Colonic mucosa (tissue), 4 donors: ENCODE results near the gene ACIN1. TPM values are rescaled to one million over a fixed set of nuclear protein-coding genes. Genes with fewer than 3 reads are reported as not detected.
"Not testable (repeated sequence)": the region's sequence is repeated elsewhere in the genome, so short reads cannot be mapped to it uniquely, and the experiment has no call there.

Source experiments
- DNase-seq: peaks from one replicate; pipeline ENCODE4 v3.0.0-alpha.2; 2020
- H3K27ac ChIP-seq: fragments of 200-600 bp; one replicate; pipeline ENCODE4 v1.8.0; 2021
- H3K27me3 ChIP-seq: fragments of 200-600 bp; one replicate; pipeline ENCODE4 v1.8.0; 2021
- H3K36me3 ChIP-seq: fragments of 200-600 bp; one replicate; pipeline ENCODE4 v1.8.0; 2021
- H3K4me1 ChIP-seq: fragments of 200-600 bp; one replicate; pipeline ENCODE4 v1.8.0; 2021; ENCODE audit warnings: mild to moderate bottlenecking
- H3K4me3 ChIP-seq: fragments of 200-600 bp; one replicate; pipeline ENCODE4 v1.8.0; 2021
- H3K9ac ChIP-seq, 2 donors: one replicate each; pipeline ENCODE4 v1.7.0; 2013; ENCODE audit warnings: control low read depth in 2 of 2, low read depth in 2 of 2, low read length in 2 of 2
- H3K9me3 ChIP-seq: fragments of 200-600 bp; one replicate; pipeline ENCODE4 v1.8.0; 2021
- intact Hi-C: fragments of 100-400 bp; cut with DNase I; formaldehyde crosslinking; loops from one replicate; pipeline ENCODE4 v1.14.1; 2022
- total RNA-seq, 2 donors: library from RNA; stranded (reverse); fragmentation: NEBNext Ultra II Directional in 1 of 2; extraction: Animal tissue kit (Norgen Biotek cat#: 25700) in 1 of 2; gene quantifications; one replicate each; pipeline ENCODE4 v1.2.1, GENCODE V29; 2021
- TF ChIP-seq, protein P1 (sequence below): fragments of 200-600 bp; IDR thresholded peaks from one replicate; pipeline ENCODE4 v1.8.0; 2022; ENCODE audit warnings: antibody characterized with exemption, mild to moderate bottlenecking
- donor health status: healthy.
- donor health status: DM: no; HTN: no; CAD: no.
- donor health status: DM: no; HTN: no; CAD: no.

Gene ACIN1
- total RNA-seq, 2 donors from 2014 or later = 99.4 to 154 TPM

DNA sequence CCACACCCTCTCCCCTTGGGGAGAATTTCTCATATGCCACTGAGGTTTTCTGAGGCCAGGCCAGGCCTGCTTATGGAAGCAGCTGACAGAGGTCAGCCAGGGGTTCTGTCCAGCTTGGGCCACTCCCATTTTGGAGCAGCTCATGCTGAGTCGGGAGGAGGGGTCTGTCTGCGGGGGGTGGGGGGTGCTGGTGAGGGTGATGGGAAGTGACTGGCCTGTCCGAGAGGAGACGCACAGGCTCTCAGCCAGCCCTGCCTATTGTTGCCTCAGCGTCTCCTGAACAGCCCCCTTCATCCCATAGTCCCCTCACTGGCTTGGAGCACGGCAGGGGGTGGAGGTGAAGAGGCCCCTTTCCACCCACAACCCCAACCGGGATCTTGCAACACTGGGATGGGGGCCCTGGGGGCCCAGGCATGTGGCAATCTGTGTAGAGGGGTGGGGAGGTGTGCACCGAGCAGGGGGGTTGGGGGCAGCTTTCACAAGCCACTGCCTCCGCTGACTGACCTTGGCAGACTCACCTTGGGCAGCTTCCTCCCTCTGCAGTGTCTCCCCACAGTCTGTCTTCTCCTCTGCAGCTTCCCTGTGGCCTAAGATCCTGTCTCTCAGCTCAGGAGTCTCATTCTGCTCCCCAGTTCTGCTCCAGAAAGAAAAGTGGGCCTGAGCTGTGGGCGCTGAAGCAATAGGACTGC is 18.6 kb upstream of the ACIN1 start:
- Histone ChIP-seq H3K27me3 (no peaks in the 10 kb centered on the region), H3K36me3 (no peaks in the 10 kb centered on the region), H3K27ac (no peak overlapping the region), H3K4me3 (no peak overlapping the region), H3K4me1 (no peaks in the 10 kb centered on the region), H3K9me3 (no peaks in the 10 kb centered on the region), H3K9ac (no peak overlapping the region)
- intact Hi-C loops = no loop called here
- TF ChIP-seq, protein P1, sequence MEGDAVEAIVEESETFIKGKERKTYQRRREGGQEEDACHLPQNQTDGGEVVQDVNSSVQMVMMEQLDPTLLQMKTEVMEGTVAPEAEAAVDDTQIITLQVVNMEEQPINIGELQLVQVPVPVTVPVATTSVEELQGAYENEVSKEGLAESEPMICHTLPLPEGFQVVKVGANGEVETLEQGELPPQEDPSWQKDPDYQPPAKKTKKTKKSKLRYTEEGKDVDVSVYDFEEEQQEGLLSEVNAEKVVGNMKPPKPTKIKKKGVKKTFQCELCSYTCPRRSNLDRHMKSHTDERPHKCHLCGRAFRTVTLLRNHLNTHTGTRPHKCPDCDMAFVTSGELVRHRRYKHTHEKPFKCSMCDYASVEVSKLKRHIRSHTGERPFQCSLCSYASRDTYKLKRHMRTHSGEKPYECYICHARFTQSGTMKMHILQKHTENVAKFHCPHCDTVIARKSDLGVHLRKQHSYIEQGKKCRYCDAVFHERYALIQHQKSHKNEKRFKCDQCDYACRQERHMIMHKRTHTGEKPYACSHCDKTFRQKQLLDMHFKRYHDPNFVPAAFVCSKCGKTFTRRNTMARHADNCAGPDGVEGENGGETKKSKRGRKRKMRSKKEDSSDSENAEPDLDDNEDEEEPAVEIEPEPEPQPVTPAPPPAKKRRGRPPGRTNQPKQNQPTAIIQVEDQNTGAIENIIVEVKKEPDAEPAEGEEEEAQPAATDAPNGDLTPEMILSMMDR = no peak
- no peak for DNase-seq

DNA sequence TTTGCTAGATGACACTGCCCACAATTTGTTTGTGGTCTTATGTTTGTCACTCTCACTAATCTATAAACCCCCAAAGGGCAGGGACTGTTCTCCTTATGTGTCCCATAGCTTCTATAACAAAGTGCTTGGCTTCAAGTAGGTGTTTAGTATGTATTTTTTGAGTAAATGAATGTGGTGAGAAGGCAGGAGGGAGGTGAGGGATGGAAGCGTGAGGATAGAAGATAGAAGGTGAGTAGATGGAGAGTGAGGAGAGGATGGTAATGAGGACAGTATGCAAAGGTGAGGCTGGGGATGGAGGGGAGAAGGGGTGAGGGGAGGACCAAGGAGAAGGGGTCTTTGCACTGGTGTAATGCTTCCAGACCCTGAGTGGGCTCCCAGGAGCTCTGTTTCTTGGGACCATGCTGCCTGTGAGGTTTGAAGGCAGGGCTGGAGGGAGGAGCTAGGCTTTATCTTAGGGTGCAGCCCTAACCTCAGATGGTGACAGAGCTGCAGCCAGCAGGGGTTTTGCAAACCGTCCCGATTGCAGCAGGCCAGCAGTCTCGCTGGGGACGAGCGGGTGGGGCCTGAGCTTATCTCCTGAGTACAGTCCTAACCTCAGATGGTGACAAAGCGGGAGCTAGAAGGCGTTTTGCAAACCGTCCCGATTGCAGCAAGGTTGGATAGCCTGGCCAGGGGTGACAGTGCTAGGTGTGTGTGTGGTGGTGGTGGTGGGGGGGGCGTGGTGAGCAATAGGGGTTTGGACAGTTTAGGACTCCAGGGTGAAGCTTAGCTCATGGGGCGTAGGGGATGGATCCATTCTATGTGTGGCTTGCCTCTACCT is 17.6 kb upstream of the ACIN1 start:
- Histone ChIP-seq H3K27me3 (no peaks in the 10 kb centered on the region), H3K27ac (no peak overlapping the region), H3K9me3 (no peaks in the 10 kb centered on the region), H3K36me3 (no peaks in the 10 kb centered on the region), H3K9ac (no peak overlapping the region), H3K4me1 (no peaks in the 10 kb centered on the region), H3K4me3 (no peak overlapping the region)
- no peak for DNase-seq
- TF ChIP-seq, protein P1 = no peak
- intact Hi-C loops = no loop called here

DNA sequence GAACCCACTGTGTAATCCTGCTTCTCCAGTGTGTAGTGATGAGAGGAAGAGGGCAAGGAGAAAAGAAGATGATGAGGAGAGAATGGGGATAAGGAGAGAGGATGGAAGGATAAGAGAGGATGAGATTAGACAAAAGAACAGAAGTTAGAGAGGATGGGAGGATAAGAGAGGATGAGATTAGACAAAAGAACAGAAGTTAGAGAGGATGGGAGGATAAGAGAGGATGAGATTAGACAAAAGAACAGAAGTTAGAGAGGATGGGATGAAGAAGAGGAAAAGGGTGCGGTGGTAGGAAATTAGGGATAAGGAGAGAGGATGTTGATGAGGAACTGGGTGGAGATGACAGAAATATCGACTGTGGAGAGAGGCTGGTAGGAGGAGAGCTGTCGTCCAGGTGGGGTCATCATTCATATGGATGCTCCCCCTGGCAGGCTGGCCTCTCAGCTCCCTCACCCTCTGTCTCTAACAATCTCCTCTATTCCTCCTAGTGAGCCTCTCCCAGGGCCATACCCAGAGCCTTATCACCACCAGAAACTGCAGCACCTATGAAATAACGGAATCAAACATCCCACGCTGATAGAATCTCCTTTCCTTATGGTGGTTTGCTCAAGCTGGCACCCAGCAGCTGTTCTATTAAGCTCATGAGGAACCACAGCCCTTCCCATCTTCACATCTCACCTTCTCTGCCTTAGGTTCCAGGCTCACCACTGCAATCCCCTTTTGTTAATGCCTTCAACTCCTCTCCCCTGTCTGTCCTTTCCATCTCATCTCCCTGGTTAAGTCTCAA is 15.8 kb upstream of the ACIN1 start:
- H3K9ac ChIP-seq = no peak overlapping the region
- TF ChIP-seq, protein P1 = no peak
- no peak overlapping the region for H3K27ac ChIP-seq
- intact Hi-C loops = no loop called here
- no peak for DNase-seq
- H3K36me3 ChIP-seq = no peaks in the 10 kb centered on the region
- no peaks in the 10 kb centered on the region for H3K4me1 ChIP-seq
- no peak overlapping the region for H3K4me3 ChIP-seq
- H3K9me3 ChIP-seq = no peaks in the 10 kb centered on the region
- H3K27me3 ChIP-seq = no peaks in the 10 kb centered on the region

DNA sequence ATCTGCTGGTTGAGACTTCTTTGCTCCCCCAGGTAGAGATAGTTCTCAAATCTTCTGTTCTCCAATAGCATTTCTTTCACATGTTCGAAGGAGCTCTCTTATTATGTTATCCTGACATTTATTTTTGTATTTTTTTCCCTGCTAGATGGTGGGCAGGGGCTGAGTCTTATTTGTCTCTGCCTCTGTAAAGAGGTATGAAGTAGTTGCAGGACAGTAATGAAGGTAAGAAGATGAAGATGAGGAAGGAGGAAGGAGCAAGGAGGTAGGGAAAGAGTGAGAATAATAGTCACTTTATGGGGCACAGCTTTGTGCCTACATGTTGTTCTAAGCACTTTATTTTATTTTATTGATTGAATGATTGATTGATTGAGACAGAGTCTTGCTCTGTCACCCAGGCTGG is 14.8 kb upstream of the ACIN1 start:
- no peaks in the 10 kb centered on the region for H3K36me3 ChIP-seq
- no peak overlapping the region for H3K27ac ChIP-seq
- intact Hi-C loops = no loop called here
- no peaks in the 10 kb centered on the region for H3K27me3 ChIP-seq
- TF ChIP-seq, protein P1 = no peak
- no peaks in the 10 kb centered on the region for H3K9me3 ChIP-seq
- H3K9ac ChIP-seq = no peak overlapping the region
- H3K4me3 ChIP-seq = no peak overlapping the region
- H3K4me1 ChIP-seq = no peaks in the 10 kb centered on the region
- no peak for DNase-seq

DNA sequence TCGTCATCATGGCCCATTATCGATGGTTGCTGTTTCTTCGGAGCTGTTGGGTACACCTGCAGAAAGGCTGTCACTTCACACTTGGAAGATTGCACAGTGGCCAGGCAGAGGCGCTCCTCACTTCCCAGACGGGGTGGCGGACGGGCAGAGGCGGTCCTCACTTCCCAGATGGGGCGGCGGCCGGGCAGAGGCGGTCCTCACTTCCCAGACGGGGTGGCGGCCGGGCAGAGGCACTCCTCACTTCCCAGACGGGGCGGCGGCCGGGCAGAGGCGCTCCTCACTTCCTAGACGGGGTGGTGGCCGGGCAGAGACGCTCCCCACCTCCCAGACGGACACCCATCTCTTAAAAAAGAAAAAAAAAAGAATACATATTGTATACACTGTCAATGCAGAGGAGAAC is 13.2 kb upstream of the ACIN1 start:
- H3K27ac ChIP-seq, H3K4me1 ChIP-seq, H3K9ac ChIP-seq, H3K36me3 ChIP-seq, H3K4me3 ChIP-seq, intact Hi-C loops, DNase-seq, H3K27me3 ChIP-seq, H3K9me3 ChIP-seq: not testable (repeated sequence)

DNA sequence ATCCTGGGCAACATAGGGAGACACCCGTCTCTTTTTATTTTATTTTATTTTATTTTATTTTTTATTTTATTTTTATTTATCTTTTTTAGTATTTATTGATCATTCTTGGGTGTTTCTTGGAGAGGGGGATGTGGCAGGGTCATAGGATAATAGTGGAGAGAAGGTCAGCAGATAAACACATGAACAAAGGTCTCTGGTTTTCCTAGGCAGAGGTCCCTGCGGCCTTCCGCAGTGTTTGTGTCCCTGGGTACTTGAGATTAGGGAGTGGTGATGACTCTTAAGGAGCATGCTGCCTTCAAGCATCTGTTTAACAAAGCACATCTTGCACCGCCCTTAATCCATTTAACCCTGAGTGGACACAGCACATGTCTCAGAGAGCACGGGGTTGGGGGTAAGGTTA is 12.7 kb upstream of the ACIN1 start:
- DNase-seq, H3K4me3 ChIP-seq, H3K9me3 ChIP-seq: not testable (repeated sequence)

More for the DNA sequence above, 12.7 kb upstream of the ACIN1 start:
- H3K27me3 ChIP-seq, H3K9ac ChIP-seq, H3K4me1 ChIP-seq, H3K27ac ChIP-seq, intact Hi-C loops, H3K36me3 ChIP-seq: not testable (repeated sequence)
